GM18526 (cell line): ENCODE data around the gene CYP2D6.

Source experiments
- POLR2A ChIP-seq: IDR thresholded peaks from 3 replicates; pipeline ENCODE4 v1.6.1; 2011; ENCODE audit not compliant: insufficient read length; ENCODE audit errors: extremely low read depth

Gene CYP2D6

DNA sequence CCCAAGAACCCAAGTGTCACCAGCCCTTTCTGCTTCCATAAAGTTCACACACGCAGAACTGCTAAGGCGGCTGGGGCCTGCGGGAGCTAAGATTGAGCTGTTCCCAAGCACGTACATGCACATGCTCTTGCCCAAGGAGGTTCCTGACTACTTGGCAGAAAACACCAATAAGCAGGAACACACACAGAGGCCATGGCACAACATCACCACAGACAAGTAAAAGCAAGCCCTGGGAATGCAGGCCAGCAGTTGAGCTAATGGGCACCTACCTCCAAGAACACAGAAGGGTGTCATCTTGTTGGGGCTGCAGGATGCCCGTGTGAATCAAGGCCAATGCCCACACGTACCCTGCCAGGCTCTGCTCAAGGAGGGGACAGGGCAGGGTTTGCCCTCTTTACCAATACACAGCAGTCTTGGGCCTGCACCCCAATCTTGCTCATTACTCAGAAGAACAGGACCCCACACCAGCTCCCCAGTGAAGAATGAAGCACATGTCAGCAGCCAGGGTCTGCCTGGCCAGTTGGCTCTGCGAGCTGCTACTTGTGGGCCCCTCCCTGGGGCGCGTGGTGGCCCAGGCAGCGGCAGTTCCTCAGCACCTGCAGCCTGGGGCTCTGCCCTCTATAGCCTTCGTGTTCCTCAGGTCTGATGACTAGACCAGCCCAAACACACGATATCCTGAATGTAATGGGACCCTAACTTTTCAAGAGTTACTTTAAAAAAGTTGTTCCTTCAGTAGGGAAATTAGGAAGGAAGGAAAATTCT lies 32.3 kb upstream of the CYP2D6 start:
- no peak for TF ChIP-seq POLR2A

GRCh38 chr22:42160830-42161696 lies 30.5 kb upstream of the CYP2D6 start:
- no peak for TF ChIP-seq POLR2A

DNA sequence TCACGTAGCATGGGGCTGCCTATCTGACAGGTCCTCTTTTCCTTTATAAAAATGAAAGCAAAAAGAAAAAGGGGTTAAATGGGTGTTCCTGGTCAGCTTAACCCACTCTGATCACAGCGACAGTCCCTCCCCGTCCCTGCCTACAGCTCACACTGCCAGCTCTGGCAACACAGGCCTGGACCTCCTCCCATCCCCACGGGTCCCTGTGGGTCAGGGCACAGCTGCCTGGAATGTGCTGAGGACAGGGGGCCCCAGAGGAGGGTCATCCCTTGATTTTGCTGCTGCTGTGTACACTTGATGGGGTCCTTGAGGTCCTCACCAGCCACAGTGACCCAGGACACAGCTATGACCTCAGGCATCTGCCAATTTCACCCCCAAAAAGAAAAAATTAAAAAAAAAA lies 29.6 kb upstream of the CYP2D6 start:
- TF ChIP-seq POLR2A: no peak

GRCh38 chr22:42158456-42159132 lies 28.0 kb upstream of the CYP2D6 start:
- no peak for TF ChIP-seq POLR2A

GRCh38 chr22:42156598-42156997 lies 26.0 kb upstream of the CYP2D6 start:
- TF ChIP-seq POLR2A: no peak

DNA sequence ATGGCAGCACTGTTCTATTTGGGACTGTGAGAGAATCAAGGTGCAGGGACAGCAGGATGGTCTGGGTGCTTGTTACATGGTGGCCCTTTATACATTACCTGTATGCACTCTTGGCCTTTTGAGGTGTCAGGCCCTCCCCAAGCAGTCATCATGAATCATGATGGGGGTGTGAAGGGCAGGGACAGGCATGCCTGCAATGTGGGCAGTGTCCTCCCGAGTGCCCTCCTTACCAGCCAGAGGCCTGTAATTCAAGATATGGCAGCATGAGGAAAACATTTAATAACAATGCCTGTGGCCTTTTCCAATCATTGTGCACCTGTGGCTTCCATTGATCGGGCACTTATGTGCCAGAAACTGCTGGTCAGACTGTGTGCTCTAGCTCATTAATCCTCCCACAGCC lies 25.5 kb upstream of the CYP2D6 start:
- no peak for TF ChIP-seq POLR2A

GRCh38 chr22:42155053-42155543 lies 24.5 kb upstream of the CYP2D6 start:
- TF ChIP-seq POLR2A: no peak

GRCh38 chr22:42154293-42155052 lies 23.9 kb upstream of the CYP2D6 start:
- no peak for TF ChIP-seq POLR2A

DNA sequence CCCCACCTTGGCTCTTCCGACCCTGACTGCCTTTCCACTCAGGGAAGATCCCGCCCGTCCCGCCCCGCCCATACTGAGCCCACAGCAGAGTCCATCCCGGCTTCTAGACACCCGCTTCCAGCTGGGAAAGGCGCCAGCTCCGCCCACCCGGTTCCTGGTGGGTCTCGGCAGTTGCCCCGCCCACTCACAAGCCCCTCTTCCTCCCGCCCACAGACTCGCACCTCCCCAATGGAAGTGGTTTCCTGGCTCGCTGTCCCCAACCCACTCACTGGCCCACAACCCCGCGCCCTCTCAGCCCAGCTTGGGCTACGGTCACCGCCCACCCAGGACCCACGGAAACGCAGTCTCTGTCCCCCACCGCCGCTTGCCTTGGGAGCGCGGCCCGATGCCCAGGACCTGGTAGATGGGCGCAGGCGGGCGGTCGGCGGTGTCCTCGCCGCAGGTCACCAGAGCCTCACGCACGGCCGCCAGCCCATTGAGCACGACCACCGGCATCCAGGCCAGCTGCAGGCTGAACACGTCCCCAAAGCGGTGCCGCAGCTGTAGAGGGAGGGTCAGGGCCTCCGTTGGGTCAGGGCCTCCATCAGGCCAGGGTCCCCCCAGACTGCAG lies 22.2 kb upstream of the CYP2D6 start:
- TF ChIP-seq POLR2A: no peak

DNA sequence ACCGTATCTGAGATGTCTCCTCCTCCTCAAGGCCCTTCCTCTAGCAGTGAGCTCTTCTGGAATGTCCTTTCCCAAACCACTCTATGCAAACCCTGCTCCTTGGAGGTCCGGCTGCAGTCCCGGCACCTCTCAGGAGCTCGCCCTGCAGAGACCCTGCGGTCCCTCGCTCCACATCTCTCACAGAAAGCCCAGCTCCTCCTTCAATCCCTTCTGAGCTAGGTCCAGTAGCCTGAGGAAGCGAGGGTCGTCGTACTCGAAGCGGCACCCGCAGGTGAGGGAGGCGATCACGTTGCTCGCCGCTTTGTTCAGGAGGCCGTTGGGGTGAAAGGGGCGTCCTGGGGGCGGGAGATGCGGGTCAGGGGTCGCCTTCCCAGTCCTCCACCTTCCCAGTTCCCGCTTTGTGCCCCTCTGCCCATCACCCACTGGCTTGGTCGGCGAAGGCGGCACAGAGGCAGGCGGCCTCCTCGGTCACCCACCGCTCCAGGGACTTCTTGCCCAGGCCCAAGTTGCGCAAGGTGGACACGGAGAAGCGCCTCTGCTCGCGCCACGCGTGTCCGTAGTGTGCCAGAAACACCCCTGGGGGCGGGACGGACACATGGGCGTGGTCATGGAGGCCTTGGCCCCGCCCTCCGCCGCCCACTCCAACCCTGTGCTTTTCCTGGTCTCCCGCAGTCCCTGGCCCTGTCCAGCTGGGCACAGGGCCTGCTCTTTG lies 21.5 kb upstream of the CYP2D6 start:
- no peak for TF ChIP-seq POLR2A

GRCh38 chr22:42150727-42151590 lies 20.3 kb upstream of the CYP2D6 start:
- TF ChIP-seq POLR2A: no peak

- no peak for TF ChIP-seq POLR2A
Measured at GRCh38 chr22:42145175-42145574, 14.6 kb upstream of the CYP2D6 start.
